ENCODE data around the gene ATF7.

GRCh38 chr12:53459097-53459496 is 167.1 kb downstream of the ATF7 start:
- TF ChIP-seq EZH2 (IDR thresholded peaks at IDR 0.05; ENCODE audit: low read depth), result no peak
- TF ChIP-seq CTCF (conservative IDR thresholded peaks at IDR 0.05), result no peak

Data from PC-9 (cell line).